ENCODE results near the gene LCP1.

Gene LCP1

DNA sequence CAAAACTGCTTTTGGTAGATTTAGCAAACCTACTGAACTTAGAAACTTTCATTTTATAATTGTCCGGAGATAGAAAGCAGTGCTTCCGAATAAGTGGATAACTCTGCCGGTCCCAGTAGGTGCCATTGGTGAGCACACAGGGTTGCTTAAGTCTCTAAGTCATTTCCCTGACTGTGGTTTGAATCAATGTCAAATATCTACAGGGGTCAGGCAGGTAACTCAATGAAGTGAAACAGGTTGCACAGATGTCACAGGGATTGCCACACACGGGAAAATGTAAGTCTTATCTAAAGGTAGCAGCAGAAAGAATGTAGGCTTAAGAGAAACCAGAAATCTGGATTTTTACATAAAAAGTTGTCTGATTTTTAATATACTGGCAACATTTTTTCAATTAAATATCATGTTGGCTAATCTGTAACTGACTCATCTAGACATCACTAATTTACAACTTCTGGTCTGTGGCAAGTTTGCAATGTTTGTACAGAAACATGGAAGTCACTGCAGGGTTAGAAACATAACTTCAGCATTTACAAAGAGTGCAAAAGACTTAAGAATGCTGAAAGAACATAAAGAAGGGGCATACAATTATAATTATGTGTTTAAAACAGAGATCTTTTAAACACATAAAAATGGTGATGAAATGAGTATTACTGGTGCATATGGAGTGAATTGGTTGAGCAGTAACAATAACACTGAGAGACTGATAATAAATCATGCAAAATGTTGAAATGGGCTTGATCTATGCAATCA lies 15.5 kb upstream of the LCP1 start:
- no peak overlapping the region for H3K4me3 ChIP-seq (ENCODE audit: control insufficient read depth, low read depth, low read length)
- TF ChIP-seq, protein P1, sequence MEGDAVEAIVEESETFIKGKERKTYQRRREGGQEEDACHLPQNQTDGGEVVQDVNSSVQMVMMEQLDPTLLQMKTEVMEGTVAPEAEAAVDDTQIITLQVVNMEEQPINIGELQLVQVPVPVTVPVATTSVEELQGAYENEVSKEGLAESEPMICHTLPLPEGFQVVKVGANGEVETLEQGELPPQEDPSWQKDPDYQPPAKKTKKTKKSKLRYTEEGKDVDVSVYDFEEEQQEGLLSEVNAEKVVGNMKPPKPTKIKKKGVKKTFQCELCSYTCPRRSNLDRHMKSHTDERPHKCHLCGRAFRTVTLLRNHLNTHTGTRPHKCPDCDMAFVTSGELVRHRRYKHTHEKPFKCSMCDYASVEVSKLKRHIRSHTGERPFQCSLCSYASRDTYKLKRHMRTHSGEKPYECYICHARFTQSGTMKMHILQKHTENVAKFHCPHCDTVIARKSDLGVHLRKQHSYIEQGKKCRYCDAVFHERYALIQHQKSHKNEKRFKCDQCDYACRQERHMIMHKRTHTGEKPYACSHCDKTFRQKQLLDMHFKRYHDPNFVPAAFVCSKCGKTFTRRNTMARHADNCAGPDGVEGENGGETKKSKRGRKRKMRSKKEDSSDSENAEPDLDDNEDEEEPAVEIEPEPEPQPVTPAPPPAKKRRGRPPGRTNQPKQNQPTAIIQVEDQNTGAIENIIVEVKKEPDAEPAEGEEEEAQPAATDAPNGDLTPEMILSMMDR (conservative IDR thresholded peaks at IDR 0.05; ENCODE audit: control insufficient read depth, insufficient read depth, low read depth, low read length), result no peak
- peak; percentile 70 for DNase-seq (ENCODE audit: low read depth)

DNA sequence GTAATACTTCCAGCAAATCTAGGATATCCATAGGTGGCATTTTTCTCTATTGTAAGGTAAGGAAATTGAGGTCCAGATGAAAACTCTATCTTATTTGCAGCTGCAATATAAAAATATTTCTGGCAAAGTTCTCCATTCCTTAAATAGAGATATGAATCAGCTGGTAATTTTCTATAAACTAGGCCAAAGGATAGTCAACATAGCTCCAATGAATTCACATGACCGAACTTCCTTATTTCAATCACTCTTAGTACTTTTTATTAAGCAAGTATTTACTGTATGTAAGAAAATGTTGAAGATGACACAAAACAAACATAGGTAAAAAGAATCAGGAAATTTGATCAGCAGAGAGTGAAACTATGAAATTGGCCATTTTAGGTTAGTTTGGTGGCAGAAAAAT lies 13.0 kb upstream of the LCP1 start:
- TF ChIP-seq, protein P1 (conservative IDR thresholded peaks at IDR 0.05; ENCODE audit: control insufficient read depth, insufficient read depth, low read depth, low read length), result no peak
- DNase-seq (ENCODE audit: low read depth), result no peak
- H3K4me3 ChIP-seq (ENCODE audit: control insufficient read depth, low read depth, low read length), result no peak overlapping the region

DNA sequence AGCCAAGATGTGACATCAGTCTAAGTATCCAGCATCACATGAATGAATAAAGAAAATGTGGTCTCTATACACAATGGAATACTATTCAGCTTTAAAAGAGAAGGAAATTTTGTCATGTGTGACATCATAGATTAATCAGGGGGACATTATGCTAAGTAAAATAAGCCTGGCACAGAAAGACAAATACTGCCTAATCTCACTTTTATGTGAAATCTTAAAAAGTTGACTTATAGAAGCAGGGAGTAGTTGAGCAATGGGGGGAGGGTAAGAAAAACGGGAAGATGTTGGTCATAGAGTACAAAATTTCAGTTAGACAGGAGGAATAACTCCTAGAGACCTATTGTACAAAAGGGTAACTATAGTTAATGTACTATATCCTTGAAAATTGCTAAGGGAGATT lies 10.4 kb upstream of the LCP1 start:
- TF ChIP-seq, protein P1 (conservative IDR thresholded peaks at IDR 0.05; ENCODE audit: control insufficient read depth, insufficient read depth, low read depth, low read length), result no peak
- no peak for DNase-seq (ENCODE audit: low read depth)
- no peak overlapping the region for H3K4me3 ChIP-seq (ENCODE audit: control insufficient read depth, low read depth, low read length)

DNA sequence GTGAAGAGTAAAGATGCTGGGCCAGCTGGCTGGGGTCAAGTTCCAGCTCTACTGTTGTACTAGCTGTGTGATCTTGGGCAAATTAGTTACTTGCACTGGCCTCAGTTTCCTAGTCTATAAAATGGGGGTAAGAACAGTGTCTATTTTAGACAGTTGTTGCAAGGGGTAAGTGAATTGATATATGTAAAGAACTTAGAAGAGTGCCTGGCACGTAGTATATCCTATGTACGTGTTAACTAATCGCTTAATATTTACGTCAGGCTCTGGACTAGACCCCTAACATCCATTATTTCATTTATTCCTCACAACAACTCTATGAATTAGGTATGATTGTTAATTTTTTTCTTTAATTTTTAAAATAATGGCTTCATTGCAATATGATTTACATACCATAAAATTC lies 3.7 kb upstream of the LCP1 start:
- H3K4me3 ChIP-seq (ENCODE audit: control insufficient read depth, low read depth, low read length), result no peak overlapping the region
- DNase-seq (ENCODE audit: low read depth), result no peak
- TF ChIP-seq, protein P1 (conservative IDR thresholded peaks at IDR 0.05; ENCODE audit: control insufficient read depth, insufficient read depth, low read depth, low read length), result no peak

DNA sequence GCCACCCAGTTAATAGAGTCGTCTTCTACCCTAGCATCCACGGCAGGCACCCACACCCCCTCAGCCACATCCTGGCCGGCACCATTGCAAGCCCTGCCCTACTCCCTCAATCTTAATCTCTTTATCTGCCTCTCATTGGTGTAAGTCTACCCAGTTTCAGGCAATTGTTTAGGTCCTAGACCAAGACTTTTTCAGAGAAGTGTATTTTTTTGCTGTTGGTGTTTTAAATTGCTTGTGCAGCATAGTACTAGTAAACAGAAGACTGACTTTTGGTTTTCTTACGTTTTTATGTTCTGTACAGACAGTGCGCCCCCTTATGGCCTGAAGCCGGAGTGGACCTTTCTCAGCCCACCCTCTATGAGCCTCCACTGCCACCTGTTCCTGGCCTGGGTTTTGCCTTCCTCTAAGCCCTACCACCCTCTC lies 2.3 kb upstream of the LCP1 start:
- H3K4me3 ChIP-seq (ENCODE audit: control insufficient read depth, low read depth, low read length), result no peak overlapping the region
- TF ChIP-seq, protein P1 (conservative IDR thresholded peaks at IDR 0.05; ENCODE audit: control insufficient read depth, insufficient read depth, low read depth, low read length), result peak; percentile 52
- DNase-seq (ENCODE audit: low read depth), result peak; percentile 11

DNA sequence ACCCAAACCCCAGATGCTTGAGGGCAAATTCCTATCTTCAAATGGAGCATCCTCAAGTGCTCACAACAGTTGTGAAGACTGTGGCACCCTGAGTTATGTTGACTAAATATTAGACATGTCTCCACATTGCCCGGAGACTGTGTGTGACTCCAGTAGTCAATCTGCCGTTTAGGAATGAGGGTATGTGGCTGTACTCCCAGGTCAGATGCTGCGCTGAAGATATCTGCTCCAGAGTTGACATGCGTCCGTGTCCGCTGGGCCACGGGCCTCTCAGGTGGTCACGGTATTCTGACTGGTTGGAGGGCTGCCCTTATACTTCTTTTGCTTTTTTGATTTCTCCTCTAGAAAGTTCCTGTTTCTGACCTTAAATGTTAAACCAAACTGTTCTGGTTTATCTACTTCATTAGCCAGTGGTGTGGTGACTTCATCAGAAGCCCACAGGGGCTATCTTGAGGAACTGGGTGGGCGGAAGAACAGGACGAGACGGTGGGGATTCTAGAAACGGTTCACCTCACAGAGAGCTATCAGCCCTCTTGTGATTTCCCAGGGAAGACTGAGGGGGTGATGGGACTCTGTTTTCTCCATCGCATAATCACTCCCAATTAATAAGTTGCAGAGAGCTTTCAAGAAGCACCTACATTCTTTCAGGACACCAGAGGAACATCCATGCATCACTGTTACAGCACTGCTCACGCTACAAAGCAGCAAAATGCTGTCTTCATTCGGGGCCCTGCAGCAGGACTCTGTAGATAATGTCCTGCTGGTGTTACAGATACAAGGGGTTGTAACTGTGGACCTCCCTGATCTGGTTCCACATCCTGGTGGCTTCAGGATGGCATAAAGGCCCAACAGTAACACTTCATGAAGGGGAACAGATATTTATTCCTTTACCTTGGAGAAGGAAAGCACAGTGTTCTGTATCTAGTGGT lies 1.3 kb upstream of the LCP1 start:
- H3K4me3 ChIP-seq (ENCODE audit: control insufficient read depth, low read depth, low read length), result no peak overlapping the region
- TF ChIP-seq, protein P1 (conservative IDR thresholded peaks at IDR 0.05; ENCODE audit: control insufficient read depth, insufficient read depth, low read depth, low read length), result no peak
- no peak for DNase-seq (ENCODE audit: low read depth)
